ENCODE results near the gene VEPH1. TPM values are rescaled to one million over a fixed set of nuclear protein-coding genes. Genes with fewer than 3 reads are reported as not detected.

The VEPH1 gene
- total RNA-seq, 1 donor from 2014 or later, result 2.7 TPM

DNA sequence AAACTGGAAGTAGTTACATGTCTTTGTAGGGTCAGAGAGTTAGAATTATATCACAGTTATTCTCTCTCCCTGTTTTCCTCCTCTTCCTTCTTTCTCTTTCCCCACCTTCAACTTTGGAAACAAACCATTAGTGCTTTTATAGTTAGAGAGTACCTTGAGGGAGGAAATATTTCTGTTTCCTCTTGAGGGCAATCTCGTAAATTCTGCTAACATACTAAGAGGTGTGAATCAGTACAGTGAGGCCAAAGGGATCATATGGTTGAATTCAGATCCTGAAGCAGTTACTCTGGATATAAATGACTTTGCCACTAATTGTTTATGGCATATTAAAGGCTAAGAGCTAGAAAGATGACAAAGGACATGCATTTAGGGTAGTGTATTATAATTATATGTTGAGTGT is 283.0 kb downstream of the VEPH1 start:
- H3K36me3 ChIP-seq, result no peaks in the 10 kb centered on the region
- H3K9me3 ChIP-seq, result no peaks in the 10 kb centered on the region
- H3K4me3 ChIP-seq, result no peak overlapping the region
- H3K27me3 ChIP-seq, result no peaks in the 10 kb centered on the region
- intact Hi-C loops (cut with DNase I), result no loop called here
- DNase-seq (ENCODE audit: extremely low spot score in 2 of 2), result no peak
- no peak overlapping the region for H3K27ac ChIP-seq
- H3K4me1 ChIP-seq, result no peaks in the 10 kb centered on the region
- no peak for TF ChIP-seq POLR2A (IDR thresholded peaks at IDR 0.05)
- no peak for TF ChIP-seq POLR2AphosphoS5 (IDR thresholded peaks at IDR 0.05; ENCODE audit: insufficient read depth in 1 of 2, low read depth in 1 of 2)
- TF ChIP-seq, protein P1, sequence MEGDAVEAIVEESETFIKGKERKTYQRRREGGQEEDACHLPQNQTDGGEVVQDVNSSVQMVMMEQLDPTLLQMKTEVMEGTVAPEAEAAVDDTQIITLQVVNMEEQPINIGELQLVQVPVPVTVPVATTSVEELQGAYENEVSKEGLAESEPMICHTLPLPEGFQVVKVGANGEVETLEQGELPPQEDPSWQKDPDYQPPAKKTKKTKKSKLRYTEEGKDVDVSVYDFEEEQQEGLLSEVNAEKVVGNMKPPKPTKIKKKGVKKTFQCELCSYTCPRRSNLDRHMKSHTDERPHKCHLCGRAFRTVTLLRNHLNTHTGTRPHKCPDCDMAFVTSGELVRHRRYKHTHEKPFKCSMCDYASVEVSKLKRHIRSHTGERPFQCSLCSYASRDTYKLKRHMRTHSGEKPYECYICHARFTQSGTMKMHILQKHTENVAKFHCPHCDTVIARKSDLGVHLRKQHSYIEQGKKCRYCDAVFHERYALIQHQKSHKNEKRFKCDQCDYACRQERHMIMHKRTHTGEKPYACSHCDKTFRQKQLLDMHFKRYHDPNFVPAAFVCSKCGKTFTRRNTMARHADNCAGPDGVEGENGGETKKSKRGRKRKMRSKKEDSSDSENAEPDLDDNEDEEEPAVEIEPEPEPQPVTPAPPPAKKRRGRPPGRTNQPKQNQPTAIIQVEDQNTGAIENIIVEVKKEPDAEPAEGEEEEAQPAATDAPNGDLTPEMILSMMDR (IDR thresholded peaks at IDR 0.05), result no peak

DNA sequence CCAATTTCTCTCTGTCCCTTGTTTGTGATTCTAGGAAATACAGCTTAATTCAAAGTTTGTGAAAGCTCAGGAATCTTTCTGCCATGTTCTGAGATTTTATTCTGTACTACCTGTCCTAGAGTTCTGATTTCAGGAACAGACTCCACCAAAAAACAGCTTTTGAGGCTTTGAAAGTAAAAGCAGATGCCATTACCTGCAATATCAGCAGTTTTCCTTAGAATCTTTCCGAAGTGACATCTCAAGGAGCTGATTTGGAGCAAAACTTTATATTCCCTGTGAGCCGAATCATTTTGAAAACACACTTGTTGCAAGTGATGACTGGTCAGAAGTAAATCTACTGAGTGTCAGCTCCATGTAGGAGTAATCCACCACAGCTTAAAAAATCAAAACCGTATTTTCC is 284.0 kb downstream of the VEPH1 start:
- intact Hi-C loops (cut with DNase I), result no loop called here
- H3K4me1 ChIP-seq, result no peaks in the 10 kb centered on the region
- H3K36me3 ChIP-seq, result no peaks in the 10 kb centered on the region
- H3K9me3 ChIP-seq, result no peaks in the 10 kb centered on the region
- no peak overlapping the region for H3K27ac ChIP-seq
- no peaks in the 10 kb centered on the region for H3K27me3 ChIP-seq
- DNase-seq (ENCODE audit: extremely low spot score in 2 of 2), result no peak
- H3K4me3 ChIP-seq, result no peak overlapping the region
- TF ChIP-seq POLR2A (IDR thresholded peaks at IDR 0.05) (no peak), POLR2AphosphoS5 (IDR thresholded peaks at IDR 0.05; ENCODE audit: insufficient read depth in 1 of 2, low read depth in 1 of 2) (no peak)
- TF ChIP-seq, protein P1 (IDR thresholded peaks at IDR 0.05), result no peak

Other genes starting within 250 kb of the VEPH1 start
- gene PTX3, start 66.6 kb downstream of the VEPH1 start, total RNA-seq, result 29.2 TPM